GM21825 (cell line): Measurements from ENCODE around the gene STXBP1.
"Not testable (repeated sequence)": the region's sequence is repeated elsewhere in the genome, so short reads cannot be mapped to it uniquely, and the experiment has no call there.

Experiments
- ATAC-seq: cut with Tn5 transposase; IDR thresholded peaks from one replicate; pipeline ENCODE4 v1.9.1; 2021; ENCODE audit warnings: mild to moderate bottlenecking, moderate library complexity; ENCODE audit not compliant: unreplicated experiment

The STXBP1 gene

DNA sequence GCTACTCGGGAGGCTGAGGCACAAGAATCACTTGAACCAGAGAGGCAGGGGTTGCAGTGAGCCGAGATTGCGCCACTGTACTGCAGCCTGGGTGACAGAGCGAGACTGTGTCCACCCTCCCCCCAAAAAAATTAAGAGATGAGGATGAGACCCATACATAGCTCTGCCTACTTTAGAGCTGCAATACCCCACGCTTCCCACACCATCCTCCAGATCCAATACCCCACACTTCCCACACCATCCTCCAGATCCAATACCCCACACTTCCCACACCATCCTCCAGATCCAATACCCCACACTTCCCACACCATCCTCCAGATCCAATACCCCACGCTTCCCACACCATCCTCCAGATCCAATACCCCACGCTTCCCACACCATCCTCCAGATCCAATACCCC lies 34.9 kb upstream of the STXBP1 start:
- ATAC-seq = not testable (repeated sequence)

DNA sequence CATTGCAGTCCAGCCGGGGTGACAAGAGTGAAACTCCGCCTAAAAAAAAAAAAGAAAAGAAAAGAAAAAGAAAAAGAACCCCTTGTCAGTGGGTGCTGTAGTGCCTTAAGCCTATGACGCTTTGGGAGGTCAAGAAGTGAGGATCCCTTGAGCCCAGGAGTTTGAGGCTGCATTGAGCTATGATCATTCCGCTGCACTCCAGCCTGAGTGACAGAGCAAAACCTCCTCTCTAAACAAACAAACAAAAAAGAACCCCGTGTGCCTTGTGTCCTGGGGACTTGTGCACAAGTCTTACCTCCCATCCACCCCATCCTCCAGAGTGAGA lies 33.5 kb upstream of the STXBP1 start:
- no peak for ATAC-seq

DNA sequence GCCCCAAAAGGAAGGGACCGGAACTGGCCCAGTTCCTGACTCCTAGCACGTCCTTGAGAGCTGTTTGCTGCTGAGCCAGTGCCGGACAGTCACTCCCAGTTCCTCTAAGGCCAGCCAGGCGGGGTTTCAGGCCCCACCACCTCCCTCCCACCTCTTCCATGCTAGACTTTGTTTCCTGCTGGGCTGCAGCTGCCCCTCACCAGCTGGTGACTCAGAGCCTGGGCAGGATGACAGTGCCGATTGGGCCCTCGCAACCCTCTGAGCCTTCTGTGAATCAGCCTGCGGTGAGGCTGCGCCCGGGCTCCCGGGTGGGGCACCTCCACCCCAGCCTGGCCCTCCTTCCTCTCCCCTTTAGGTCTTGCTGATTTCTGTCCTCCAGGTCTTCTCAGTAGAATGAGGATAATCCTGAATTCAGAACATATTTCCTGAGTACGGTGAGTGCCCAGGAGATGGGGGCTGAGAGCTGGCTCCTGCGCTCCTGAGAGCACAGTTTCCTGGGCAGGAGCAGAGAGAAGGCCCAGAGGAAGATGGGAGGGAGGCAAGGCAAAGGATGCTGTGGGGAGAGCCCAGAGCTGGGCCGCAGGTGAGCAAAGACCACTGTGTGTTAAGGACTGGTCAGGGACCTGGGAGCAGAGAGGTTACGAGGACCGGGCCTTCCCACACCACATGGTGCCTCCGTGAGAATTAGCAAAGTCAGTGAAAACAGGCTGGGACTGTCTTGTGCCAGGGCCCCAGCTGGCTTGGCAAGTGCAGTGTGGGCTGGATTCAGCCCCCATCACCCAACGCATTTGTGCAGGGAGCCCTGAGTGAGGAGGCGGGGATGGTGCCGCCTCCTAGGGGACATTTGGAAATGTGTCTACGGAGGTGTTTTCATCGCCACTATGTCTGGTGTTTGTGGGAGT lies 32.9 kb upstream of the STXBP1 start:
- ATAC-seq = peak; percentile 69

DNA sequence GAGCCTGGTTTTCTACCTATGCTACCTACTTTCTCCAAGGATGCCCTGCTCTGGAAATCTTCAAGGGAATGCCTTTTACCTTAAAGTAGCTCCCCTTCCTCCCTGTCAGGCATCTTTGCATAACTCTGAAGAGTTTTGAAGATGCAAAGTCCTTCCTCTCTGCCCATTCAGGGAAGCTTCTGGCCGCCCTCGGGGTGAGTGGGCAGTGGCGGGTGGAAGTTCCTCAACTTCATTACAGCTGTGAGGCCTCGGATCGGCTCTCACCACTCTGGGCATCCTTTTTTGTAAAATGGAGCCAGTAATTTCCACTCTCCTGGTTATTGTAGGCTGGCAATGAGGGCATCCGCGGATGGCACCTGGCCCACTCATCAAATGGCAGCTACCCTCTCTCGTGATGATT lies 31.7 kb upstream of the STXBP1 start:
- ATAC-seq = no peak

DNA sequence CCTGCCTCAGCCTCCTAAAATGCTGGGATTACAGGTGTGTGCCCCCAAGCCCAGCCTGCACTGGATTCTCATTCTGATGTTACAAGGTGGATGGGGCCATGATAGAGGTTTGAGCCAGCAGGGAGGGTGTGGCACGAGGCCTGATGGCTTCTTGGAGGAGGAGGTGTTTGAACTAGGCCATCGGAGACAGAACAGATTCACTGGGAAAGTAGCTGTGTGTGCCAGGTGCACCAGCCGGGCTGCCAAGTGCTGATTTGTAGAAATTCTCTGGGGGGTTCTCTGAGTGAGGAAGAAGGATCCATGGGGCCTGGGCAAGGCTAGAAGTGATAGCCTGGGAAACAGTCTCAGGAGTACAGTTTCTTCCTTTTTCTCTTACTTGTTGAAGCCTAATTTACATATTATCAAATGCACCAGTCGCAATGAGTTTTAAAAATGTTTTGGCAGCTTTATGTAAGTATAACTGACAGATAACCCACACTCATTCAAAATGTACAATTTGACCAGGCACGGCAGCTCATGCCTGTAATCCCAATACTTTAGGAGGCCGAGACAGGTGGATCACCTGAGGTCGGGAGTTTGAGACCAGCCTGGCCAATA lies 31.1 kb upstream of the STXBP1 start:
- ATAC-seq = no peak

DNA sequence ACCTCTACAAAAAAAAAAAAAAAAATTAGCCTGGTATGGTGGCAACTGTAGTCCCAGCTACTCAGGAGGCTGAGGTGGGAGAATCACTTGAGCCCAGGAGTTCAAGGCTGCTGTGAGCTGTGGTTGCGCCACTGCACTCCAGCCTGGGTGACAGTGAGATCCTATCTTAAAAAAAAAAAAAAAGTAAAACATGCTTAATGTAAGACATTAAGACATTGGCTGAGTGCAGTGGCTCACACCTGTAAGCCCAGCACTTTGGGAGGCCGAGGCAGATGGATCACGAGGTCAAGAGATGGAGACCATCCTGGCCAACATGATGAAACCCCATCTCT lies 27.6 kb upstream of the STXBP1 start:
- not testable (repeated sequence) for ATAC-seq

DNA sequence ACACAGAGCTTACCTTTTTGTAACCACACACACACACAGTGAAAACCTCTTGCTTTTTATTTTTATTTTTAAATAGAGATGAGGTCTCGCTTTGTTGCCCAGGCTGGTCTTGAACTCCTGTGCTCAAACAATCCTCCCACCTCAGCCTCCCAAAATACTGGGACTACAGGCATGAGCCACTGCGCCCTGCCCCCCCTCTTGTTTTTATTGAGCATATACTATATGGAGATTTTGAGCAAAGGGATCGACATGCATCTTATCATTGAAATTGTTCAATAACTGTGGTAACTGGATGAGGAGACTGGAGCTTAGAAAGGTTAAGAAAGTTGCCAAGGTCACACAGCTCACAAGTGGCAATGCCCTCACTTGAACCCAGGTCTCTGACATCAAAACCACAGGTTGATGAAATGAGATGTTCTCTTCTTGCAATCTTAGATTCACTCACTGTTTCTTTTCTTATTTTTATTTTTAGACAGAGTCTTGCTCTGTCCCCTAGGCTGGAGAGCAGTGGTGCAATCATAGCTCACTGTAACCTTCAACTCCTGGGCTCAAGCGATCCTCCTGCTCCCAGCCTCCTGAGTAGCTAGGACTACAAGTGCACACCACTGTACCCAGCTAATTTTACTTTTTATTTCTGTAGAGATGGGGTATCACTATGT lies 26.8 kb upstream of the STXBP1 start:
- ATAC-seq = no peak

DNA sequence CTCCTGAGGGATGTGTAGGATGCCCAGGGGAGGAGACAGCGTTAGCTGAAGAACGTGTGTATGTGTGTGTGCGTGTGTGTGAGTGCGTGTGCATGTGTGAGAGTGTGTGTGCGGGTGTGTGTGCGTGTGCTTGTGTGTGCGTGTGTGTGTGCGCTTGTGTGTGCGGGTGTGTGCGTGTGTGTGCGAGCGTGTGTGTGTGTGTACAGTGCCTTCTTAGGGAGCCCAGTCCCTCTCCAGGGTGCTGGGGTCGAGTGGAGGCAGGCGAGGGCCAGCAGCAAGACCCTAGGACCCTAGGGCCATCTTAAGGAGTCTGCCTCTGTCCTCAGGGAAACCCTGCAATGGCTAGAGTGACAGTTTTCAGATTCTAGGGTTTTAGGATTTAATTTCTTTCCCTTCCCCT lies 26.0 kb upstream of the STXBP1 start:
- ATAC-seq = no peak

DNA sequence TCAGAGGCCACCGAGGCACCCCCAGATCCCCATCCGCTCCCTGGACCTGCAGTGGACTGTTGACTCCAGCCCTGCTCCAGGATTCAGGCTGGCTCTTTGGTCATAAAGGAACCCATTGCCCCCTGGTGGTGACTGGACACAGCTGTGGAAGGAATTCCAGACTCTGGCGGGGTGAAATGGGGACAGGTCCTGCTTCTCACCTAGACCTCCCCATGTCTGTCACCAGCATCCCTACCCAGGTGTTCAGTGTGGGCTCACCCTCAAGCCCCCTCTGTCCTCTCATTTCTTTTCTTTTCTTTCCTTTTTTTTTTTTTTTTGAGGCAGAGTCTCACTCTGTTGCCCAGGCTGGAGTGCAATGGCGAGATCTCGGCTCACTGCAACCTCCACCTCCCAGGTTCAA lies 25.5 kb upstream of the STXBP1 start:
- ATAC-seq = no peak

DNA sequence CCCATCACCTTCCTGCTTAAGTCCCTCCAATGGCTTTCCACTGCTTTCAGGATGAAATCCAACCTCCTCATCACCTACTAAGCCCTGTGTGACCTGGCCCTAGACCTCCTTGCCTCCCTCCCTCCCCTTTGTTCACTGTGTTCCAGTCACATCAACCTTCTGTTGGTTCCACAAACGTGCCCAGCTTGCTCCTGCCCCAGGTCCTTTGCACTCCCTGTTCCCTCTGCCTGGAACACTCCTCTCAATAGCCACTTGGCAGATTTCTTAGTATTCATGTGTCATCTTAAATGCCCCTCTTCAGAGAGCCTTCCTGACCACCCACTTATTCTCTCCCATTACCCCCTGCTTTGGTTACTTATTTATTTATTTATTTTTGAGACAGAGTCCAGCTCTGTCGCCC lies 24.1 kb upstream of the STXBP1 start:
- ATAC-seq = no peak

DNA sequence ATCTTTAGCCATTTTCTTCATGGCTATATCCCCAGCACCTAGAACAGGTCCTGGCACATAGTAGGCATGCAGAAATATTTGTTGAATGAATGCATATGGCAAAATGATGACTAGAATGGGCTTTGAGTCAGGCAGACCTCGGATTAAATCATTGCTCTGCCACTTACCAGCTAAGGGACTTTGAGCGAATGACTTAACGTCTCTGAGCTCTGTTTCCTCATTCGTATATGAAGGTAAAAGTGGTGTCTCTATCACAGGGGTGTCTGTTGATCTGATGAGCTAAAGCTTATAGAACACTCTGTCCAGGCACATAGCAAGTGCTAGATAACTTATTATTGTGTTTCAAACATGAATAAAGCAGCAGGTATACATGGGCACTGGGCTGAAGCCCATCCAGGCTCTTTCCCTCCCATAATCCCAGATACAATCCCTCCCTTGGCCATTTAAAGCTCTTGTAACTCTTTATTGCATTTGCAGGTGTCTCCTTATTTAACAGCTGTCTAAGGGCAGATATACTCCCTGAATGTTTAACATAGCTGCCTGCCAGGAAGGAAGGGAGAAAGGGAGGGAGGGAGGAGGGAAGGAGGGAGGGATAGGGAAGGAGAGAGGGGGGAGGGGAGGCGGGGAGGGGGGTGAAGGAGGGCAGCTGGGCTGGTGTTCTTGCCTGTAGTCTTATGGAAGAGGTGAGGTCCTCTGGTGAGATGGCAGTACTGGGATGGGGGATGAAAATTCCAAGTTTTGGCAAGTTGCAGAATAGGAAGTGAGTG lies 23.2 kb upstream of the STXBP1 start:
- no peak for ATAC-seq

DNA sequence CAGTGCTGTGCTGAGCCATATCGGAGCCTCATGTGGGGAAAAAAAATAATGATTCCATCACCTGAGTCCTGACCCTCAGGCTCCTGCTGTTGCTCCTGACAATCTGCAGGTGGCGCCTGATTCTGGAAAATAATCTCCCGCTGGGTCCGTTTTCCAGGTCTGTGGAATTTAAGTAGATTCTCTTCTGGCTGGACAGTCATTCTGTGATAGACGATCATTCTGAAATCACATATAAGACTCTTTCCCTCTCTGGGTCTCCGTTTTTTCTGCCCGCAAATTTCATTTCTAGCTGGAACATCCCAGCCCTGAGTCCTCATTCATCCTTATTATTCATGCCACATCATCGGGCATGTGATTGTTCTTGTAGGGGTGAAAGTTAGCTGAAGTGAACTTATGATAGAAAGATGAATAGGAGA lies 22.1 kb upstream of the STXBP1 start:
- ATAC-seq = no peak

DNA sequence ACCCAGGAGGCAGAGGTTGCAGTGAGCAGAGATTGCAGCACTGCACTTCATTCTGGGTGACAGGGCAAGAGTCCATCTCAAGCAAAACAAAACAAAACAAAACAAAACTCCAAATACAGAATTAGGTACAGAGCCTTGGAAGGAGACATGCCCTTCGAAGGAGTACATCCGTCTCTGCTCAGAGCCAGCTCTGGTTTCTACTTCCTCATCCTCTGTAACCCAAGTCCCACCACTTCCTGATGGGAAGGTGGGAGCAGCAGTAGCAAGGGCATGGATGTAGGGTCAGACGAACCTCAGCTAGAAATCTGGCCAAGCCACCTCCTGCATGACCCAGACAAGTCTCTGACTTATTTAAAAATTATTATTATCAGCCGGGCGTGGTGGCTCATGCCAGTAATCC lies 16.5 kb upstream of the STXBP1 start:
- no peak for ATAC-seq

DNA sequence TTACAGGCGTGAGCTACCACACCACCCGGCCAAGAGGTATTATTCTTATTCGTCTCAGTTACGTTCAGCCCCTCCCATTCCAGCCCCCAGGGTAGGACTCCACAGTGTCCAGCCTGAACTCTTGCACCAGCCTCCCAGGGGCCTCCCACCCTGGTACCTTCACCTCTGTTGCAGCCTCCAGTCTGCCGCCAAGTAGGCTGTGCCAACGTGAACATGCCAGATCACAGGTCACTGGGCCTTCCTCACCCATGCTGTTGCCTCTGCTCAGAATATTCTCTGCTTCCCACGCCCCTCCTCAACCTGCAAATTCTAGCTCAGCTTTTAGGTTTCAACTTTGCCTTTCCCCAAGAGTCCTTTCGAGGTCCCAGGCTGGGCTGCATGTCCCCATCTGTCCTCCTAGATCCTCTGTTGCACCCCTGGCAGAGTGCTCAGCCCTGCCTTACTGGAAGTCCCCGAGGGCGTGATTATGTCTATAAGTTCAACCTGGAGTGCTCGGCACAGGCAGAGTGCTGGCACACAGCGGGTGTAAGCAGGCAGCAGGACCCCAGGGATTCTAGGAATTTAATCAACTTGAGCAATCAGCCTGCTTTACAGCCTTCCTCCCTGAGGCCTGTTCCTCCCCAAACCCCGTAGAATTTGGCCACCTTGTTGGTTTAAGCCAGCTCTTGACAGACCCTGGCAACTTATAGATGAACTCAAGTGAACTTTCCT lies 13.1 kb upstream of the STXBP1 start:
- no peak for ATAC-seq

DNA sequence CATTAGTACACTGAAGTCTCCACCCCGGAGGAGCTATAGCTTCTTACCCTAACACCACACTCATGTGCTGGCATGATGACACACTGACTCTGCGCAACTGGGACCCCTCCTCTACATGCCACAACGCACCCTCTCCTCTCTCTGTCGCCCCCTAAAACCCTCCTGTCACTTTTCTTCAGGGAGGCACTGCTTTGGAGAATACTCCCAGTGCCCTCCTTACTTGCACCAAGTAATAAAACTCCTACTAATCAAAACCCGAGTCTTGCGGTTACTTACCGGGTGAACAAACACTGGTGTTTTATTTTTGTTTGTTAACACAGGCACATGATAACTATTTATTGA lies 12.6 kb upstream of the STXBP1 start:
- no peak for ATAC-seq

DNA sequence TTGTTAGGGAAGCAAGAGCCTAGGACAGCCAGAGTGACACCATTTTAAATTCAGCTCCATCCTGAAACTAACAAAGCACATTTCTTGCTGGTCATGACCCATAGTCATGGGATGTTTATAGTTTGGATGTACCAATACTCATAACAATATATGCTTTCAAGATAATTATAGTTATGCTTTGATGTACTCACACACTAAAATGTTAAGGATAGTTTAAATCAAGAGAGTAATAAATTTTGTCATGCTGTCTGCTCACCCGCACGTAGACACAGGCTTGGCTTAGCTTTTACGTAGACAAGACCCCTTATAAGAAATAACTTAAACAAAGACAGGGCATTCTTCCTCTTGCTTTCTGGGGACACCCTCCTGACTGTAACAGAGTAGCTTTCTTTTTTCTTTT lies 8.9 kb upstream of the STXBP1 start:
- ATAC-seq = no peak

DNA sequence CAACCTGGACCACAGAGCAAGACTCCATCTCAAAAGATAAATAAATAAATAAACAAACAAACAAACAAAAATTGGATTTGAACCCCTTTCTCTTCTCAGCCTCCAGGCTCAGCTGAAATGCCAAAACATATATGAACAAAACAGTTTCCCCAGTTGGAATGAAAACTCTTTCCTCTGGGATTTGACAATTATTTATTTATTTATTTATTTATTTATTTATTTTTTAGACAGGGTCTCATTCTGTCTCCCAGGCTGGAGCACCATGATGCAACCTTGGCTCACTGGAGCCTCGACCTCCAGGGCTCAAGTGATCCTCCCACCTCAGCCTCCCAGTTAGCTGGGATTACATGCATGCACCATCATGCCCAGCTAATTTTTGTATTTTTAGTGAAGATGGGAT lies 6.0 kb upstream of the STXBP1 start:
- ATAC-seq = no peak

DNA sequence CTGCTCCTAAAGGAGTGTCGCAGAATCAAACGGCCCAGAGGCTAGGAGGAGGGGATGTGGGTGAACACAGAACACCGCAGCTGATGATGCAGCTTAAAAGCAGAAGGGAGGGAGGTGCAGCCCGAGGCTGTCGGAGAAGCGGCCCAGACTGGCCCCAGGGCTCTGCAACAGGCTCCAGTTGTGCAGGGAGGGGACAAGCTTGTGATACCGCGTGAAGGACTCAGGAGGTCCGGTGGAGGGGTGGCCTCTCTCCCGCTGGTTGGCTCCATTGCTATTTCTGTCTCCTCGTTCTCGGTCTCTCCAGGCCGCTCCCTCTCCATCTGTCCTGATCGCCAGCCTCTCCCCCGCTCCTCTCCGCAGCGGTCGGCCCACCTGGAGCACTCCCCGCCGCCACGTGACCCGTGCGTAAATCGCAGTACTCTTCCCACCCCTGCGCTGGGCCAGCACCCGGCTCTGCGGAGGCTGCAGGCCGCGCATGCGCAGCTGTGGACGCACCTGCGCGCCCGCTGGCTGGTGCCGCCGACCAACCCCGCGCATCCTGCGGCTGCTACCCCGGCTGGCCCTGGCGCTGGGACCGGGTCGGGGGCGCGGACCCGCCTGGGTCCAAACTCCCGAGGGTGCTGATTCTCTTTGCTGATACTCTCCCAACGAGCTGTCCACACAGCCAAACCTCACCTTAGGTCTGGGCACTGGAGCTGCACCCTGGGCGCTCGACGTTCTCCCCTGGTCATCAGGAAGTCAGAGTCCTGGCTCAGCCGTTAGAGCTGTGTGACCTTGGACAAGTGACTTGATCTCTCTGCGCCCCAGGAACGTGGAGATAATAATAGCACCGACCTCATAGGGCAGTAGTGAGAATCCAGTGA lies 3.7 kb upstream of the STXBP1 start:
- ATAC-seq = peak; percentile 39

DNA sequence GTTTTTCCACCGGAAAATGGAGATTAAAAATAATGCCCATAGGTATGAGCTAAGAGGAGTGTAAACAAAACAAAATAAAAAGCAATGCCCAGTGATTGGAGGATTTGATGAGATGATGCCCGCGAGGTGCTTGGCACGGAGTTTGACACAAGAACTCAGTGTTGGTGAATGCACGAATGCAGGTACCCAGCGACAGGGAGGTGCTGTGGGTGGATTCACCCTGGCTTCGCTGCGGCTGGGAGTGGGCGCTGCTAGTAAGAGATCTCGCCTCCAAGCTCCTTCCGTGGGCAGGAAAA lies 526 bp upstream of the STXBP1 start:
- ATAC-seq = peak; percentile 7

DNA sequence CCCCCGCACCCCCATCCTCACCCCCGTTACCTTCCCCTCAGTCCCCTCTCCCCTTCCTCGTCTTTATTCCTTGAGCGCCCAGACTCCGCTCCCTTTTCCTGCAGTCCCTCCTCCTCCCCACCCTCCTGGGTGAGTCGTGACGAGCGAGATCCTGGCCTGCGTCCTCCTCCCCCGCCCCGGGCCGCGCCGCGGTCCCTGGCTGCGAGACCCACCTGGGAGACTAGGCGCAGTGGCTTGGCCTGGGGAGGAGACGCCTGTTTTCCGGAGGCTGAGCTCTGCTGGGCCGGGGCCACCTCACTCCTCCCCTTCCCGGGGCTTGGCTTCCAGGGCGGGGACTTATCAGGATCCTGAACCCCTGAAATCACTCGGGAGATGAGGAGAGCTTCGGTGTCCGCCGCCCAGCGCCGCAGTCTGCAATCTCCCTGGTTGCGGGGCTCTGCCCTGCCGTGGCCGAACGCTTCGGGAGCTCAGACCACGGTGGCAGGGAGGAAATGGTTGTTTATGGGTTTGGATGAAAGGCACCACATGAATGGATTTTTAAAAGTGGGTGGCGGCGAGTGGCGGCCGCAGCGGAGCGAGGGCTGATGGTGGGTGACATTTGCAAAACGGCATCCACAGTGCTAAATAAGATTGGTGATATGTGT lies 984 bp downstream of the STXBP1 start:
- no peak for ATAC-seq
